ENCODE measurements around the gene RDH16. TPM values are rescaled to one million over a fixed set of nuclear protein-coding genes. Genes with fewer than 3 reads are reported as not detected.
"Not testable (repeated sequence)": the region's sequence is repeated elsewhere in the genome, so short reads cannot be mapped to it uniquely, and the experiment has no call there.

The RDH16 gene
- total RNA-seq, 1 donor from 2014 or later, result 0.47 TPM

DNA sequence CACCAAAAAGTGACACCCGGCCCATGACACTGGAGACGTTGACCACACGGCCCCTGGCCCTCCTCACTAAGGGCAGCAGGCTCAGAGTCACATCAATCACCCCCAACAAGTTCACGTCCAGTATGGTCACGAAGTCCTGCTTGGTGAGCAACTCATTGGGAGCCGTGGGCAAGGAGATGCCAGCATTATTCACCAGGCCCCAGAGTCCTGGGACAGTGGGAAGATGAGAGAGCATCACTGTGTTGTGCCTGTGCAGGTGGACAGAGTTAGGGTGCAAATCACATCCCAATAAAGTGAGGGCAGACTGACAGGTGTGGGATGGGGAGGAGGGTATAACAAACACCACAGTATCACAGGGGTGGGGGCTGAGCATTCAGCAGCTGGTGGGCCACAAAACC is 2.5 kb downstream of the RDH16 start:
- intact Hi-C loops (cut with micrococcal nuclease), result no loop called here

GRCh38 chr12:56954057-56954957 is 3.1 kb downstream of the RDH16 start:
- intact Hi-C loops (cut with micrococcal nuclease), result no loop called here

DNA sequence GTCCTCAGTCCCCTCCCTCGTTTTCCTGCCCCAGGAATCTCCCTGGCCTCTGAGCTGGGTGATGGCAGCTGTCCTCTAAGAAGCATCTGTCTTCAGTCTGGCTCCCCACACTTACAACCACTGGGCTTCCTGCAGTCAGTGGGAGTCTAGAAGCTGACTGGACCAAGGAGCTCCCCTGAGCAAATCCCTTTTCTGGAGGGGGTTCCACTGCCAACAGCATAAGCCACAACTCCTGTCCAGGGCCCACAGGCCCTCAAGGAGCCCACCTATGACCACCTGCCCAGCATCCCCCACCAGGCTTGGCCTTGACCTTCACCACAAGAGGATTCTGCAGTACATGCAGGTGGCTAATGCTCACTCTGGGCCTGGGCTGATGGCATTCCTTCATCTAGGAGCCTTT is 4.1 kb downstream of the RDH16 start:
- intact Hi-C loops (cut with micrococcal nuclease), result no loop called here

DNA sequence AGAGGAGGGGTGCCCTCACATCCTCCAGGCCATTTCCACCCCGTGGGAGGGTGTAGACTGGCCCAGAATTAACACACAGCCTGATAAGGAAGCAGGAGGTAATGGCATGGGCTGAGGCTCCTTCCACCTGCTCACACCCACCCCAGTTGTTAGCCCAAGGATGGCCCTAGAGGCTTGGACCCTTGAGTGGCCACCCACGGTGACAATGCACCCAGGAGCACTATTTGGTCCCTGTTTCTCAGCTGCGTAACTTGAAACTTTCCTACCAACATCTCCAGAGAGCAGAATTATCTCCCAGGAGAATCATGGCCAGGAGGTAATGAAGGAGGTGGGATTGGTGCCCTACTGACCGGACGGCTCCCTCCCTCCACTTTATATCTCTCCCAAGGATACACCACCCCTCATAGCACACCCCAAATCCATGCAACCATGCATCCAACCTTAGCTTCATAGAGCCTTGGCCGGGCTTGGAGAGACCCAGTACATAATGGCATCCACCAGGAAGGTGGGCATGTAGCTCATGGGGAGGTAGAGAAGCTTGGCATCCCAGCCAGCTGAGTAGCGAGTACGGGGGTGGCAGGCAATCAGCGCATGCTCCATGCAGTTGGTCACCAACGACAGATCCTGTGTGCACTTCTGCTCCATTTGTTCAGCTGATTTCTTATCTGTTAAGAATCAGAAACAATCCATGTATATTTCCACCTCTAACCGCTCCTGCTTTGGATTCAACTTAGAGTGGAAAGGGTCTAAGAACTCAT is 5.6 kb downstream of the RDH16 start:
- intact Hi-C loops (cut with micrococcal nuclease), result no loop called here

- intact Hi-C loops (cut with micrococcal nuclease), result no loop called here
Observed at GRCh38 chr12:56948881-56949280, 8.5 kb downstream of the RDH16 start.

GRCh38 chr12:56948457-56948777 is 9.0 kb downstream of the RDH16 start:
- intact Hi-C loops (cut with micrococcal nuclease), result no loop called here

DNA sequence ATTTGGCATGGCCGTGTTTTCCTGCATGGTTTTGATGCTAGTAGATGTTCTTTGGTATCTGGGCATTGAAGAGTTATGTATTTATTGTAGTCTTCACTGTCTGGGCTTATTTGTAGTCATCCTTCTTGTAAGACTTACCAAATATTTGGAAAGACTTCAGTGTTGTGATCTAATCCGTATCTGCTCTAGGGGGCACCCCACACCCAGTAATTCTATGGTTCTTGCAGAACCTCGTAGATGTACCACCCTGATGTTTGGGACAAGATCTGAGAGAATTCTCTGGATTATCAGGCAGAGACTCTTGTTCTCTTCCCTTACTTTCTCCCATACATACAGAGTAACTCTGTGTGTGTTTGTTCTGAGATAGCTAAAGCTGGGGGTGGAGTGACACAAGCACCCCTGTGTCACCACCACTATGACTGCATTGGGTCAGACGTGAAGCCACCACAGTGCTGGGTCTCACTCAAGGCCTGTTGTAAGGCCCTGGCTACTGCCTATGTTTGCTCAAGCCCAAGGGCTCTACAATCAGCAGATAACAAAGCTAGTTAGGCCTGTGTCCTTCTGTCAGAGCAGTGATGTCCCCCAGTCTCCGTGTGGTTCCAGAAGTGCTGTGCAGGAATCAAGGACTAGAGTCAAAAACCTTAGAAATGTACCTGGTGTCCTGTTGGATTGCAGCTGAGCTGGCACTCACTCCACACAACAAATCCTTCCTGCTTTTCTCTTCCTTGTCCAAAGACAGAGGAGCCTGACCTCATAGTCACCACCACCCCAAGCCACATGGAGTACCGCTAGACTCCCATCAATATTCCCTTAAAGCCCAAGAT is 9.6 kb downstream of the RDH16 start:
- intact Hi-C loops (cut with micrococcal nuclease), result no loop called here

GRCh38 chr12:56943878-56944277 is 13.5 kb downstream of the RDH16 start:
- intact Hi-C loops (cut with micrococcal nuclease), result no loop called here

DNA sequence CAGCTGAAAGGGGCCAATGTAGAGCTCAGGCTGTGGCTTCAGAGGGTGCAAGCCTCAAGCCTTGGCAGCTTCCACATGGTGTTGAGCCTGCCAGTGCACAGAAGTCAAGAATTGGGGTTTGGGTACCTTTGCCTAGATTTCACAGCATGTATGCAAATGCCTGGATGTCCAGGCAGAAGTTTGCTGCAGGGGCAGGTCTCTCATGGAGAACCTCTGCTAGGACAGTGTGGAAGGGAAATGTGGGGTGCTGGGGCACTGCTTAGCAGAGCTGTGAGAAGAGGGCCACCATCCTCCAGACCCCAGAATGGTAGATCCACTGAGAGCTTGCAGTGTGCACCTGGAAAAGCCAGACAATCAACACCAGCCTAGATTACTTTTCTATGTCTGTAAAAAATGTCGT is 14.0 kb downstream of the RDH16 start:
- intact Hi-C loops (cut with micrococcal nuclease), result not testable (repeated sequence)

- intact Hi-C loops (cut with micrococcal nuclease), result no loop called here
Observed at GRCh38 chr12:56941299-56942017, 15.9 kb downstream of the RDH16 start.

- intact Hi-C loops (cut with micrococcal nuclease), result not testable (repeated sequence)
Observed at GRCh38 chr12:56940942-56941298, 16.5 kb downstream of the RDH16 start.

DNA sequence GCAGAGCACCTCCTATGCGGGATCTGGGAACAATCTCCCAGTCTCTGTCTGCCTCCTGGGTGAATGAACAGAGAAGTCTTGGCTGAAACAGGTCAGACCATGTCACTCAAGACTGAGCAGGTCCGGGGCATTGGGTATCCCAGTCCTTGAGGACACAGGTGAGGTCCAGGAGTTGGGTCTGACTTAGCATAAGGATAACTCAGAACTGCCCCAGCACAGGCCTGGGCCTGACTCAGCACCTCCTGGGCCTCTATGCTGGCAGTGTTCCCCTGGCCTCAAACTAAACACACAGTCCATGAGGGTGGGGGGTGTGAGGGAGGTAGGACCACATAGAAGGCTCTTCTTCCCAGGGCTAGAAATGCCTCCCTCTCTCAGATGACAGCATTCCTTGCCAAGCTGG is 21.7 kb downstream of the RDH16 start:
- intact Hi-C loops (cut with micrococcal nuclease), result no loop called here

DNA sequence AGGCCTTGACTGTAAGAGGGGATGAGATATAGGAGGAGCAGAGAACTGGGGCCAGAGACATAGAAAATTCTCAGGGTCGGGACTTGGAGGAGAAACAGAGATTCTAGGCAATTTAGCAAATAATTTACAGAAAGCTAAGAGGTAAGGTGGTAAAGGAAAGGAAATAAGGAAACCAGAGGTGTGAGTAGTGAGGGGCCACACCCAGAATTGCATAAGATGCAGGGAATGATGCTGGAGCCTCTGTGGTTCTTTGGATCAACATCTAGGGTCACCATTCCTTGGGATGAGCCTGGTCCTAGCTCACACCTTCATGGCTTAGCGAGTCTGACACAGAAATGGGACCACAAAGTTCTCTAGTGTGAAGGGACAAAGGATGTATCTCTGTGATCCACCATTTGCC is 22.3 kb downstream of the RDH16 start:
- intact Hi-C loops (cut with micrococcal nuclease), result no loop called here

GRCh38 chr12:56933826-56934625 is 23.4 kb downstream of the RDH16 start, which contains the start of gene SDR9C7:
Gene SDR9C7 (minus strand): TSS chr12:56934408. CDS start chr12:56934261, 147 bp downstream.
- intact Hi-C loops (cut with micrococcal nuclease), result no loop called here

DNA sequence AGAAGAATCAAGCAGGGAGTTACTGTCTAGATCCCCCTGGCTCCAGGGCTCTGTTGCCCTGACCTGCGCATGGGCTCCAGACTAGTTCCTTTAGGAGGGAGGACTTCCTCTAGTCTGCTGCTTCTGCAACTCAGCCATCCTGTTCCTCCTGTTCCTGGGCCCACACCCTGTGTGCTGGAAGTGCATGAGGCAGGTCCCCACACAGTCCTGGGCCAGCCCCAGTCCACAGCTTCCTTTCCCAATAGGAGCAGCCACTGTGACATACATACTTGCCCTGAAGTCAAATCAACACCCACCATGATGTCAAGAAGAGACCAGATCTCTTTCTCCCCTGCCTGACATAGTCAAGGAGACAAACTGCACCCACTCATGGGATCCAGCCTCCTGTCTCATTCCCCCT is 24.5 kb downstream of the RDH16 start:
- intact Hi-C loops (cut with micrococcal nuclease), result no loop called here

DNA sequence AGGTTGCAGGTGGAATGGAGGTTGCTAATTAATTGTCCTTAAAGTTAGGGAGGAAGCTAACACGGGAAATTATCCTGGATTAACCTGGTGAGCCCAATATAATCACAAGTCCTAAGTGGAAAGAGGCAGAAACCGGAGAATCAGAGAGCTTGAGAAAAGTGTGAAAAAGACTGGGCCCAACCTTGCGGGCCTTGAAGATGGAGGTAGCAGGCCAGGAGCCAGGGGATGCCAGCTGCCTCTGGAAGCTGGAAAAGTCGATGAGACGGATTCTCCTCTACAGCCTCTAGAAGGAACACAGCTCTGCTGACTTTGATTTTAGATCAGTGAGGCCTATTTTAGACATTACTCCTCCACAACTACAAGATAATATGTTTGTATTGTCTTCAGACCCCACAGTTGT is 25.3 kb downstream of the RDH16 start:
- intact Hi-C loops (cut with micrococcal nuclease), result no loop called here

GRCh38 chr12:56931474-56931978 is 25.9 kb downstream of the RDH16 start:
- intact Hi-C loops (cut with micrococcal nuclease), result no loop called here

- intact Hi-C loops (cut with micrococcal nuclease), result no loop called here
Observed at GRCh38 chr12:56930241-56930640, 27.2 kb downstream of the RDH16 start.

DNA sequence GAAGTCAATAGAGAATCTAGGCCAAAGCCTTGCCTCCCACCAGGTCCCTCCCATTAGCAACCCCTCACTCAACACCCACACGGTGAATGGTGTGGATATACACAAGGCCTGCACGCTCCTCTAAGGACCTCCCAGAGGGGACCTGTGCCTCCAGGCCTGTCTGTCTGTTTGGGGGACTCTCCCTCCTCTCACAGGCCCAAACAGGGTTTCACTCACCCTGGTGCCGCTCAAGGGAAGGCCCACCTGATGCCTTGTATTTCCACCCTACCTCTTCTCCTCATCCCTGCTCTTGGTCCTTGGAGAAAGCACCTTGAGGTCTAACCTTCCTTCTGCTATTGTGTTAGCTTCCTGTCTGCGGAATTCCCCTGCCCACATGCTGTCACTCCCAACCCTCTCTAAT is 27.6 kb downstream of the RDH16 start:
- intact Hi-C loops (cut with micrococcal nuclease), result no loop called here

DNA sequence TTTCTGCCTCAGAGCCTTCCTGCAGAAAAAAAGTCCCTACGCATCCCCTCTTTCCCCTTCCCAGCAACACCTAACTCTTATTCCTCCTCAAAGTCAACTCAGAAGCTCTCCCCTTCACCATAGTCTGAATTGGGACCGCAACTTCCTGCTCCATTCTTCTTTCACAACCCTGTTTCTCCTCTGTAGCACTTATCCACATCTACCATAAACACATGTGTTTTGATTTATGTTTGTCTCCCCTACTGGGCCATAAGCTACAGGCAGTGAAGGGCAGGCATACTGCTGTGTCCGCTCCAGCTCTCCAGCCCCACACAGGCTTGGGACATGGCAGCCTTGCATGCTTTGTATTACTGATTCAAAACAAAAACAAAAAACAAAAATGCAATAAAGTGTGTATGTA is 29.1 kb downstream of the RDH16 start:
- intact Hi-C loops (cut with micrococcal nuclease), result no loop called here
